Gastrocnemius medialis (tissue), 4 donors: ENCODE data around the gene UNC5C. TPM values are rescaled to one million over a fixed set of nuclear protein-coding genes. Genes with fewer than 3 reads are reported as not detected.

Experiments
- ATAC-seq, 2 donors: fragments of 150-250 bp; one replicate each; pipeline ENCODE4 v1.9.1; 2016
- DNase-seq, 2 donors: peaks; one replicate each; pipeline ENCODE4 v3.0.0-alpha.2; 2019
- H3K27ac ChIP-seq, 4 donors: fragments of 200-600 bp; sonication (generic); 1 replicate in 1 of 4; 2 replicates in 3 of 4; pipeline ENCODE4 v1.5.1; 2016 to 2018; ENCODE audit warnings: mild to moderate bottlenecking in 2 of 4, moderate library complexity in 1 of 4
- H3K27me3 ChIP-seq, 3 donors: fragments of 200-600 bp; sonication (generic) in 2 of 3; 1 replicate in 1 of 3; 2 replicates in 2 of 3; pipeline versions ENCODE4 v1.5.1 to v1.6.0; 2016 to 2019; ENCODE audit warnings: mild to moderate bottlenecking in 1 of 3, moderate library complexity in 1 of 3
- H3K36me3 ChIP-seq, 2 donors: fragments of 200-600 bp; sonication (generic) in 1 of 2; one replicate each; pipeline ENCODE4 v1.5.1; 2017 to 2018
- H3K4me1 ChIP-seq, 2 donors: fragments of 200-600 bp; sonication (generic) in 1 of 2; one replicate each; pipeline ENCODE4 v1.5.1; 2016 to 2017; ENCODE audit warnings: mild to moderate bottlenecking in 2 of 2
- H3K4me3 ChIP-seq, 4 donors: fragments of 200-600 bp; sonication (generic) in 3 of 4; 1 replicate in 1 of 4; 2 replicates in 3 of 4; pipeline ENCODE4 v1.5.1; 2016 to 2019; ENCODE audit warnings: mild to moderate bottlenecking in 2 of 4
- H3K9me3 ChIP-seq, 3 donors: fragments of 200-600 bp; sonication (generic) in 2 of 3; 1 replicate in 1 of 3; 2 replicates in 2 of 3; pipeline ENCODE4 v1.5.1; 2016 to 2019
- CTCF ChIP-seq, 5 experiments: fragments of 450-650 bp in 3 of 5; fragments of 200-600 bp in 2 of 5; sonication (generic) in 2 of 5; IDR thresholded peaks in 4 of 5; conservative IDR thresholded peaks in 1 of 5; 1 replicate in 4 of 5; 2 replicates in 1 of 5; pipeline ENCODE4 v1.5.1; 2016 to 2019; ENCODE audit warnings: antibody characterized with exemption in 5 of 5, mild to moderate bottlenecking in 3 of 5, moderate library complexity in 3 of 5
- POLR2A ChIP-seq, 2 donors: fragments of 450-650 bp; IDR thresholded peaks; one replicate each; pipeline ENCODE4 v1.6.1; 2017; ENCODE audit warnings: antibody characterized with exemption in 2 of 2, mild to moderate bottlenecking in 2 of 2, moderate library complexity in 2 of 2
- in situ Hi-C, 4 donors: fragments of 200-750 bp; cut with MboI; loops; one replicate each; pipeline versions ENCODE4 v1.15.0 to v1.8.0; 2017; ENCODE audit warnings: low sequenced_read_pairs in 4 of 4
- intact Hi-C: fragments of 100-400 bp; cut with DNase I; formaldehyde crosslinking; loops from one replicate; pipeline ENCODE4 v1.15.1; 2023; ENCODE audit warnings: low total_unique reads
- total RNA-seq, 4 donors: library from RNA; depleted of rRNA; stranded (reverse); fragments of >200 nt; gene quantifications; one replicate each; pipeline versions ENCODE4 v1.1.0 to v1.2.3, GENCODE V29; 2016

Gene UNC5C
- total RNA-seq, 4 donors from 2014 or later = 0.07 to 0.33 (median 0.23) TPM; not detected in 1

- in situ Hi-C loops = no loop called here
- TF ChIP-seq CTCF (IDR thresholded peaks at IDR 0.05 in 4 of 5, conservative IDR thresholded peaks at IDR 0.05 in 1 of 5) (no peak), POLR2A (IDR thresholded peaks at IDR 0.05) (no peak)
- Histone ChIP-seq H3K27me3 (no peaks in the 10 kb centered on the region), H3K36me3 (no peaks in the 10 kb centered on the region), H3K9me3 (no peaks in the 10 kb centered on the region), H3K27ac (no peak overlapping the region), H3K4me1 (no peaks in the 10 kb centered on the region), H3K4me3 (no peak overlapping the region)
- DNase-seq (no peak), ATAC-seq (no peak)
- intact Hi-C loops = no loop called here
Measured at GRCh38 chr4:95231681-95232080, 317.1 kb downstream of the UNC5C start.

GRCh38 chr4:95225849-95226248 is 322.9 kb downstream of the UNC5C start:
- H3K36me3 ChIP-seq = no peaks in the 10 kb centered on the region

GRCh38 chr4:95224402-95224801 is 324.4 kb downstream of the UNC5C start:
- TF ChIP-seq CTCF (IDR thresholded peaks at IDR 0.05 in 4 of 5, conservative IDR thresholded peaks at IDR 0.05 in 1 of 5) (no peak), POLR2A (IDR thresholded peaks at IDR 0.05) (no peak)
- ATAC-seq = no peak
- no peaks in the 10 kb centered on the region for H3K27me3 ChIP-seq

More at GRCh38 chr4:95225849-95226248, 322.9 kb downstream of the UNC5C start:
- in situ Hi-C loops = no loop called here
- Histone ChIP-seq H3K9me3 (no peaks in the 10 kb centered on the region), H3K27me3 (no peaks in the 10 kb centered on the region), H3K4me3 (no peak overlapping the region), H3K27ac (no peak overlapping the region), H3K4me1 (no peaks in the 10 kb centered on the region)
- no peak for TF ChIP-seq CTCF (IDR thresholded peaks at IDR 0.05 in 4 of 5, conservative IDR thresholded peaks at IDR 0.05 in 1 of 5)
- no peak for TF ChIP-seq POLR2A (IDR thresholded peaks at IDR 0.05)
- ATAC-seq (no peak), DNase-seq (no peak)
- intact Hi-C loops = no loop called here

GRCh38 chr4:95220205-95221175 is 328.3 kb downstream of the UNC5C start:
- no peak for ATAC-seq
- Histone ChIP-seq H3K9me3 (no peaks in the 10 kb centered on the region), H3K27me3 (no peaks in the 10 kb centered on the region)

More at GRCh38 chr4:95224402-95224801, 324.4 kb downstream of the UNC5C start:
- DNase-seq = no peak
- Histone ChIP-seq H3K9me3 (no peaks in the 10 kb centered on the region), H3K36me3 (no peaks in the 10 kb centered on the region), H3K4me3 (no peak overlapping the region), H3K4me1 (no peaks in the 10 kb centered on the region), H3K27ac (no peak overlapping the region)
- intact Hi-C loops = no loop called here
- in situ Hi-C loops = no loop called here

More at GRCh38 chr4:95220205-95221175, 328.3 kb downstream of the UNC5C start:
- H3K4me3 ChIP-seq = no peak overlapping the region
- intact Hi-C loops (no loop called here), in situ Hi-C loops (no loop called here)
- no peaks in the 10 kb centered on the region for H3K4me1 ChIP-seq
- TF ChIP-seq POLR2A (IDR thresholded peaks at IDR 0.05) (no peak), CTCF (IDR thresholded peaks at IDR 0.05 in 4 of 5, conservative IDR thresholded peaks at IDR 0.05 in 1 of 5) (no peak)
- H3K36me3 ChIP-seq = no peaks in the 10 kb centered on the region
- no peak for DNase-seq
- H3K27ac ChIP-seq = no peak overlapping the region
